Esophagus muscularis mucosa (tissue), 3 donors: Measurements from ENCODE around the gene ZNHIT3.

Experiments
- EP300 ChIP-seq: sonication (generic); formaldehyde crosslinking; IDR thresholded peaks from one replicate; pipeline ENCODE4 v1.6.1; 2017; ENCODE audit warnings: antibody characterized with exemption
- TF ChIP-seq, protein P1 (sequence below), 3 experiments: fragments of 200-600 bp in 2 of 3; fragments of 450-650 bp in 1 of 3; sonication (generic) in 2 of 3; IDR thresholded peaks; one replicate each; pipeline ENCODE4 v1.5.1; 2017 to 2019; ENCODE audit warnings: antibody characterized with exemption in 3 of 3, mild to moderate bottlenecking in 2 of 3, moderate library complexity in 1 of 3

GRCh38 chr17:36495076-36495578, 8.6 kb downstream of the ZNHIT3 start:
- TF ChIP-seq, protein P1, sequence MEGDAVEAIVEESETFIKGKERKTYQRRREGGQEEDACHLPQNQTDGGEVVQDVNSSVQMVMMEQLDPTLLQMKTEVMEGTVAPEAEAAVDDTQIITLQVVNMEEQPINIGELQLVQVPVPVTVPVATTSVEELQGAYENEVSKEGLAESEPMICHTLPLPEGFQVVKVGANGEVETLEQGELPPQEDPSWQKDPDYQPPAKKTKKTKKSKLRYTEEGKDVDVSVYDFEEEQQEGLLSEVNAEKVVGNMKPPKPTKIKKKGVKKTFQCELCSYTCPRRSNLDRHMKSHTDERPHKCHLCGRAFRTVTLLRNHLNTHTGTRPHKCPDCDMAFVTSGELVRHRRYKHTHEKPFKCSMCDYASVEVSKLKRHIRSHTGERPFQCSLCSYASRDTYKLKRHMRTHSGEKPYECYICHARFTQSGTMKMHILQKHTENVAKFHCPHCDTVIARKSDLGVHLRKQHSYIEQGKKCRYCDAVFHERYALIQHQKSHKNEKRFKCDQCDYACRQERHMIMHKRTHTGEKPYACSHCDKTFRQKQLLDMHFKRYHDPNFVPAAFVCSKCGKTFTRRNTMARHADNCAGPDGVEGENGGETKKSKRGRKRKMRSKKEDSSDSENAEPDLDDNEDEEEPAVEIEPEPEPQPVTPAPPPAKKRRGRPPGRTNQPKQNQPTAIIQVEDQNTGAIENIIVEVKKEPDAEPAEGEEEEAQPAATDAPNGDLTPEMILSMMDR (IDR thresholded peaks at IDR 0.05) = no peak
- no peak for TF ChIP-seq EP300
